Muscle layer of duodenum (tissue), 2 donors: ENCODE data around the gene TNIP2.

Experiments used
- H3K27ac ChIP-seq: one replicate; pipeline ENCODE4 v1.7.0; 2013; ENCODE audit warnings: mild to moderate bottlenecking, low read length
- H3K27me3 ChIP-seq: one replicate; pipeline ENCODE4 v1.7.0; 2013; ENCODE audit warnings: low read depth, mild to moderate bottlenecking, control low read depth, low read length
- H3K36me3 ChIP-seq, 2 donors: one replicate each; pipeline ENCODE4 v1.7.0; 2013; ENCODE audit warnings: low read length in 2 of 2, control low read depth in 1 of 2, mild to moderate bottlenecking in 1 of 2; ENCODE audit not compliant: insufficient read depth in 2 of 2, control insufficient read depth in 1 of 2
- H3K4me1 ChIP-seq, 2 donors: one replicate each; pipeline ENCODE4 v1.7.0; 2013; ENCODE audit warnings: low read length in 2 of 2, mild to moderate bottlenecking in 2 of 2, control low read depth in 1 of 2, moderate library complexity in 1 of 2; ENCODE audit not compliant: insufficient read depth in 2 of 2, control insufficient read depth in 1 of 2
- H3K4me3 ChIP-seq, 2 donors: one replicate each; pipeline ENCODE4 v1.7.0; 2013; ENCODE audit warnings: low read length in 2 of 2, low read depth in 1 of 2, mild to moderate bottlenecking in 1 of 2
- H3K9me3 ChIP-seq, 2 donors: one replicate each; pipeline ENCODE4 v1.7.0; 2013; ENCODE audit warnings: low read length in 2 of 2, control low read depth in 1 of 2, mild to moderate bottlenecking in 1 of 2; ENCODE audit not compliant: control insufficient read depth in 1 of 2
- donor health status: healthy.

TNIP2 gene, protein sequence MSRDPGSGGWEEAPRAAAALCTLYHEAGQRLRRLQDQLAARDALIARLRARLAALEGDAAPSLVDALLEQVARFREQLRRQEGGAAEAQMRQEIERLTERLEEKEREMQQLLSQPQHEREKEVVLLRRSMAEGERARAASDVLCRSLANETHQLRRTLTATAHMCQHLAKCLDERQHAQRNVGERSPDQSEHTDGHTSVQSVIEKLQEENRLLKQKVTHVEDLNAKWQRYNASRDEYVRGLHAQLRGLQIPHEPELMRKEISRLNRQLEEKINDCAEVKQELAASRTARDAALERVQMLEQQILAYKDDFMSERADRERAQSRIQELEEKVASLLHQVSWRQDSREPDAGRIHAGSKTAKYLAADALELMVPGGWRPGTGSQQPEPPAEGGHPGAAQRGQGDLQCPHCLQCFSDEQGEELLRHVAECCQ

DNA sequence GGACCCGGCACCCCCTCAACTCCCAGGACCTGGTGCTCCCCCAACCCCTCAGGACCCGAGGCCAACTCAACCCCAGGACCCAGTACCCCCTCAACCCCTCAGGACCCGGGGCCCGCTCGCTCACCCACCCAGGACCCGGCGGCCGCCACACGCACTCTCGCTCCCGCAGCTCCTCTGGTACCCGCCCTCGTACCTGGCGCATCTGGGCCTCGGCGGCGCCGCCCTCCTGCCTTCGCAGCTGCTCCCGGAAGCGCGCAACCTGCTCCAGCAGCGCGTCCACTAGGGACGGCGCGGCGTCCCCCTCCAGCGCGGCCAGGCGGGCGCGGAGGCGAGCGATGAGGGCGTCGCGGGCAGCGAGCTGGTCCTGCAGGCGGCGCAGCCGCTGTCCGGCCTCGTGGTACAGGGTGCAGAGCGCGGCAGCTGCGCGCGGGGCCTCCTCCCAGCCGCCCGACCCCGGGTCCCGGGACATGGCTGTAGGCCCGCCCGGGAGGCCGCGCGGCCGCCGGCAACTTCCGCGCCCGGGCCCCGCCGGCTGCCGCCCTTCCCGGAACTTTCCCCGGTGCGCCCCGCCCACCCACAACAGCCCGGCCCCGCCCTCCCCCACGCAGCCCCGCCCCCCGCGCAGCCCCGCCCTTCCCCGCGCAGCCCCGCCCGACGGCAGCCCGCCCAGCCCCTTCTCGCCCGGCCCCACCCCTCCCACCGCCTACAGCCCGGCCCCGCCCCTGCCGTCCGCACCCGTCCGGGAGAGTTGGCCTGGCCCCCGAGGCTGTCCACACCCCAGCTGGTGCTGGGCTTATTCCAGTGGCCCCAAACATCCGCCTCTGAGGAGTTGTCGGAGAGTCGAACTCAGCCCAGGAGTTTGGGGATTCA, at the start of gene TNIP2:
TSS of gene TNIP2 (minus strand) at position 516 of the 870 bp plus-strand sequence. CDS start at position 469, 47 bp downstream.
- H3K9me3 ChIP-seq = no peaks in the 10 kb centered on the region
- H3K4me1 ChIP-seq = peaks cover 3 to 15% of the 10 kb centered on the region in 2 donors

GRCh38 chr4:2804973-2805501, 48.9 kb upstream of the TNIP2 start:
- no peak overlapping the region for H3K4me3 ChIP-seq
- H3K4me1 ChIP-seq = peaks cover 17 to 74% of the 10 kb centered on the region in 2 donors
- no peak overlapping the region for H3K27ac ChIP-seq

More for the DNA sequence above, at the start of gene TNIP2:
- H3K4me3 ChIP-seq = peak within 1 kb of the TSS; percentile 57 to 84
- no peaks in the 10 kb centered on the region for H3K27me3 ChIP-seq
- H3K27ac ChIP-seq = peak within 1 kb of the TSS; percentile 56
- no peaks in the 10 kb centered on the region for H3K36me3 ChIP-seq

GRCh38 chr4:2804449-2804972, 48.4 kb upstream of the TNIP2 start:
- no peak overlapping the region for H3K27ac ChIP-seq
- no peaks in the 10 kb centered on the region for H3K36me3 ChIP-seq
- H3K4me3 ChIP-seq = no peak overlapping the region
- peaks cover 17 to 73% of the 10 kb centered on the region in 2 donors for H3K4me1 ChIP-seq
- H3K9me3 ChIP-seq = no peaks in the 10 kb centered on the region
- H3K27me3 ChIP-seq = no peaks in the 10 kb centered on the region

More at GRCh38 chr4:2804973-2805501, 48.9 kb upstream of the TNIP2 start:
- no peaks in the 10 kb centered on the region for H3K9me3 ChIP-seq
- no peaks in the 10 kb centered on the region for H3K27me3 ChIP-seq
- H3K36me3 ChIP-seq = no peaks in the 10 kb centered on the region

GRCh38 chr4:2803624-2804448, 47.7 kb upstream of the TNIP2 start:
- Histone ChIP-seq H3K36me3 (no peaks in the 10 kb centered on the region), H3K9me3 (no peaks in the 10 kb centered on the region), H3K27me3 (no peaks in the 10 kb centered on the region), H3K4me3 (no peak overlapping the region), H3K27ac (no peak overlapping the region), H3K4me1 (peaks cover 17 to 75% of the 10 kb centered on the region in 2 donors)

GRCh38 chr4:2802618-2803531, 46.7 kb upstream of the TNIP2 start:
- H3K27ac ChIP-seq = no peak overlapping the region
- no peaks in the 10 kb centered on the region for H3K27me3 ChIP-seq
- H3K36me3 ChIP-seq = no peaks in the 10 kb centered on the region
- H3K9me3 ChIP-seq = no peaks in the 10 kb centered on the region
- H3K4me3 ChIP-seq = no peak overlapping the region
- H3K4me1 ChIP-seq = peaks cover 17 to 74% of the 10 kb centered on the region in 2 donors

GRCh38 chr4:2800691-2801596, 44.8 kb upstream of the TNIP2 start:
- peaks cover 5 to 74% of the 10 kb centered on the region in 2 donors for H3K4me1 ChIP-seq

DNA sequence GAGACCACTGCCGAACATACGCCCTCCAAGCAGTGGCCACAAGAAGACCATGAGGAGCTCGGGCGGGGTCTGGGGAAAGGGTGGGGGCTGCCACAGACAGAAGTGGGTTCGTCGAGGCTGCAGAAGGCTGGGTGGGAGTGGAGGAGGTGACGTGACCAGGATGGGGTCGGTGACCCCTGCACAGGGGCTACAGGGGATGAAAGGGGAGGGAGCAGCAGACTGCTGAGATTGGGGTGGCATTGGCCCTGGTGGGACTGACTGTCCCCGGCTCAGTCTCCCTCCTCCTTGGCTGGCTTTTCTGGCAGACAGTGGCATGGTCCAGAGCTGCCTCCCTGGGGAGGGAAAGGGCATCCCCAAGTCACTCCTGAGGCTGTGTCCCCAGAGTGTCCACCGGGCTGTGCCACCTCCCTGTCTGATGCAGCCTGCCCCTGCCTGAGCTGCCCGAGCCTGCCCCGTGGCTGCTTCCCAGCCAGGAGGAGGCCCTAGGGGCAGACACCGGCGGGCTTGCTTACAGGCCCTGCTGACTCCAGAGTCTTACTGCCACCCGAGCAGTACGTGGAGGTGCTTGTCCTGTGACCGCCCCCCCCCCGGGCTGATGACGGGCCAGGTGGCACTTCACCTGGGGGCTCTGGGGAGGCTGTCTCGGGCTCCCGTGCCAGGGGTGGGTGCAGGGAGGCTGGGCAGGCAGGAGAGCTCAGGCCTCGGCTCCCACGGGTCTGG, 44.0 kb upstream of the TNIP2 start:
- peaks cover 5 to 74% of the 10 kb centered on the region in 2 donors for H3K4me1 ChIP-seq
- H3K27me3 ChIP-seq = no peaks in the 10 kb centered on the region
- no peaks in the 10 kb centered on the region for H3K36me3 ChIP-seq
- H3K27ac ChIP-seq = peak overlapping the region; percentile 58
- no peaks in the 10 kb centered on the region for H3K9me3 ChIP-seq
- H3K4me3 ChIP-seq = peak overlapping the region; percentile 39 to 49

More at GRCh38 chr4:2800691-2801596, 44.8 kb upstream of the TNIP2 start:
- H3K9me3 ChIP-seq = no peaks in the 10 kb centered on the region
- peak overlapping the region; percentile 51 for H3K27ac ChIP-seq
- no peaks in the 10 kb centered on the region for H3K27me3 ChIP-seq
- H3K4me3 ChIP-seq = peak overlapping the region; percentile 11 to 49
- H3K36me3 ChIP-seq = no peaks in the 10 kb centered on the region

DNA sequence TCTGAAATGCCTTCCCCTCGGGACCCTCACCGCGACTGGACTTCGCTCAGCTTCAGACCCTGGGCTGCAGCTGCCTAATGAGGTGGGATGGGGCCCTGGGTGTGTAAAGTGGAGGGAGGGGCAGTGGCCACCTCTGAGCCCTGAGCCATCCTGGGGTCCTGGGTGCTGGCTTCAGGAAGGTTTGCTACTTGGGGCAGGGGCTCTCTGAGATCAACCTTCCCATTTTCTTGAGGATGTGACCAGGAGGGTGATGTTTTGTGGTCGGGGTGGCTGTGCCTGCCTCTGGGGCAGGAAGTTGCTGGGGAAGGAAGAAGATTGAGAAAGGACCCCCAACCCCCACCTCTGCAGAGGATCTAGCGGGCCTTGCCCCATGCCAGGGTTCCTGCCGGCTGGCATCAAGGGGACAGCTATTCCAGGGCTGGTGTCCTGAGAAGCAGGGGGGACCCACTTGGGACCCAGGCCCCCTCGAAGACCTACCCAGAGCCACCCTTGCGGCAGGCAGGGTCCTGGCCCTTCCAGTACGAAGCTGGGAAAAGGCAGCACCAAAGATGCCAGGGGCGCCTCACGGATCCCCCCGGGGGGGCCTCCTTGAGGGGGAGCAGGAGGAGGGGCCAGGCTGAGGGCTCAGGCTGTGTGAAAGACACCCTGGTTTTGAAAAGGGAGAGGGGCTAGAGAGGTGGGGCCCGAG, 43.2 kb upstream of the TNIP2 start:
- Histone ChIP-seq H3K4me3 (peak overlapping the region; percentile 39 to 49), H3K4me1 (peaks cover 11 to 68% of the 10 kb centered on the region in 2 donors), H3K9me3 (no peaks in the 10 kb centered on the region), H3K27ac (peak overlapping the region; percentile 58), H3K27me3 (no peaks in the 10 kb centered on the region), H3K36me3 (no peaks in the 10 kb centered on the region)
